ENCODE data around the gene PLEKHA6. TPM values are rescaled to one million over a fixed set of nuclear protein-coding genes. Genes with fewer than 3 reads are reported as not detected.

PLEKHA6 gene
- total RNA-seq, 2 donors from 2014 or later: 14.1 to 19.8 TPM

DNA sequence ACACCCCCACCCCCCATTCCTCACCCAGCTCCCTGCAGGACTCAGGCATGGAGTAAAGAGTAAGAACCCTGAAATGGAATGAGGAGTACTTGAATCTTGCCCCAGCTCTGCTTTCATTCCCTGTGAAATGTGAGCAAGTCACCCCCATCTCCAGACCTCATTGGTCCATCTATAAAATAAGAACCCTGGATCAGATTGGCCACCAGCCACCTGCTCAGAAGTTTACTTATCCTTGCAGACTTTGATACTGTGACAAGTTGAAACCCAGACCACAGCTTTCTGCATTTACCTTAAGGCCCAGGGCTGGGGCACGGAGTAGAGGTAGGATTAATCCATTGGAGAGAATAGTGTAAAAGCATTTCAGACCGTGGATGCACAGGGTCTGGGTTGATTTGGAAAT, 165.6 kb downstream of the PLEKHA6 start:
- ATAC-seq (no peak), DNase-seq (no peak)
- intact Hi-C loops (cut with DNase I): no loop called here

DNA sequence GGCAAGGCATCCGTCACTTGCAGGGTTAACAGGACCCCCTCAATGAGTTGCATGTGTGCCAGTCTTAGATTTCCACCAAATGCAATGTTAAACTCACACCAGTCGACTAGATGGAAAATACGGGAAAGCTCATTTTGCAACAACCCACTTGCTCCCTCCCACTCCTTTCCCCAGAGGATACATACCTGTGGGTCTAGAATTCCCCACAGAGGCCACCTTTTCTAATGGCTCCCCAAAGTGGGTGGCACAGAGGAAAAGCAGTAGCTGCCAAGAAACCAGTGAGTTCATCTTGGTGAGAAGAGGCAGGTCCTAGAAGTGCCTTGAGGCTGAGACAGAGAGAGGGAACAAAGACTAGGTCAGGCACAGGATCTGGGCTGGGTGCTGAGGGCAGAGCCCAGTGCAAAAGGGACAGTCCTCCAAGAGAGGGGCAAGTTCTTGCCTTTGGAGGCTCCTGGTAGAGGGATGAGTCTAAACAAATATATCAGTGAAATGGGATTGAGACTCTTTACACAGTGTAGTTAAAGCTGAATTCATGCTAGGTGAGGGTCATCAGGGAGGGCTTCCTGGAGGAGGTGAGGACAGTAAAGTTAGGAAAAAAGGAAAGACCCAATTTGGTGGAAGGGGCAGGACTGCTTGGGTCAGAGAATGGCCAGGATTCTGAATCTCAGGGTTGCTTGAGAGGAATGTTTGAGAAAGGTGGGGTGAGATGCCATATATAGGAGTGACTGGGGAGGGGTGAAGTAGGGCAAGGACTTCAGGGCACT, 167.0 kb downstream of the PLEKHA6 start:
- intact Hi-C loops (cut with DNase I): no loop called here
- ATAC-seq (no peak), DNase-seq (no peak)

DNA sequence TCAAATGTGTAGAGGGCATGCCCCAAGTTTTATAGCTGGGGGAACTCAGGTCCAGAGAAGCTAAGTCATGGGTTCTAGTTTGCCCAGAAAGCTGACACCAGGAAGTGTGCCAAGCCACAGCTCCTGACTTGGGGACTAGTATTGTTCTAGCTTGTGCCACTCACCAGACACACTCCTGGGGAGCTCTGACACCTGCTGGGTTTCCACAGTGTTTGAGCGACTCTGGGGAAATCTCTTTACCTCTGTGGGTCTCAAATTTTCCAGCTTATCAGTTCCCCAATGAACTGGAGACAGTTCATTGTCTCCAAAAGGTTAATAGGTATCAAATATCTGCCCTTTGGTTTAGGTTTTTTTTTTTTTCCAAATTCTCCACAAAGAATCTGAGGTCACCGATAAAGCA, 167.7 kb downstream of the PLEKHA6 start:
- intact Hi-C loops (cut with DNase I): no loop called here
- DNase-seq (no peak), ATAC-seq (no peak)

DNA sequence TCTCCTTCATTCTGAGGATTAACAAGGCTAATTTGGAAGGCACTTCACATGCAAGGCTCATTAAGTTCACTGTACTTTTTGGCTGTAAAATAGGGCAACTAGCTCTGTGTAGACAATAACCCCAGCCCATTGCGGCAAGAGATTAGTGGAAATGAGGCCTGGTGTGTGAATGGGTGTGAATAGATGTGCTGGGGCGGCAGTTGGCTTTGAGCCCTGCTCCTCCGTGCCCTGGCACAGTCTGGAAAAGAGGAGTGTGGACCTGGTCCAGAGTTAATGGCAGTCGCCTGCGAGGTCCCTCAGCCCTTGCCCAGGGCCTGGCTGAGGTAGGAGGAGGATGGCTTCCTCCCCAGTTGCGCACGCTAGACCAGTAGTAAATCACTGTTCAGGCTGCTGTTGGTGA, 168.3 kb downstream of the PLEKHA6 start:
- ATAC-seq: no peak
- intact Hi-C loops (cut with DNase I): no loop called here
- DNase-seq: no peak

DNA sequence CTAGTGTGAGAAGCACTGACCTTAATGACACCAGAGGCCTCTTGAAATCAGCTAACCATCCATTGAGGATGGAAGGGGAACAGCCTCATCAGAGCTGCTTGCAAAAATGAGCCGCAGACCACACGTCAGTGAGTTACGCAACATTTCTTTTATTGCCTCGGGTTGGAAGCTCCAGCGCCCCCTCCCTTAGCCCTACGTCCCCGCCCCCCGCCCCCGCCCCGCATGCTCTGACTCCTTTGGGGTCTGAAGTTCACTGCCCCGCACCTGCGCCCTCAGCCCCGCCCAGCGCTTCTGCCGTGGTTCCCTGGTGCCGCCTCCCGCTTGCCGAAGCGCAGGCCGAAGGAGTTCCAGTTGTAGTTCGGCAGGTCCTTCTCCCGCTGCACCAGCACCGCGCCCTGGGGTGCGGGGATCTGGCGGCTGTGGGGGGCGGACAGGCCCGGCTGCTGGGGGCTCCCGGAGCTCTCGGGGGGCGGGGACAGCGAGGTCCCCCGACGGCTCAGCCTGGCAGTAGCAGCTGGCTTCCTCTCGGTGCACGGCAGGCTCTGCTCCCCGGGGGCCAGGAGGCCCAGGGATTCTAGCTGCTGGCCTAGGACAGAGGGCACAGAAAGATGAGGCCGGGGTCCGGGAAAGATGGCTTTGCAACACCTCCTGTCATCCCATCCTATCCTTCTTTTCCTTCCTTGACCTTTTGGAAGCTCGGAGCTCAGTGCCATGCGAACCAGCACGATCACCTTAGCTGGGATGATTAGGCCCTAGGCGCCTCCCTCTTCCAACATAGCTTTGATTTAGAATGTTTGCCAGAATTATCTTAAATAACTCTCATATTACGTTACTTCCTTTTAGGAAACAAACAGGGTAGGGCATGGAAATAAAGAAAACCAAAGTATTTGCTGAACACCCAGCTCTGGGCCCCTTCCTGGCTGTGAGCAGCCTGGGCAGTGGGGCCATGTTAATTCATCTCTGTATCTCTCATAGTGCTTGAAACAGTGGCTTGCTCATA, 169.2 kb downstream of the PLEKHA6 start:
- intact Hi-C loops (cut with DNase I): no loop called here
- DNase-seq (peak; percentile 24), ATAC-seq (peak; percentile 41 to 72)

DNA sequence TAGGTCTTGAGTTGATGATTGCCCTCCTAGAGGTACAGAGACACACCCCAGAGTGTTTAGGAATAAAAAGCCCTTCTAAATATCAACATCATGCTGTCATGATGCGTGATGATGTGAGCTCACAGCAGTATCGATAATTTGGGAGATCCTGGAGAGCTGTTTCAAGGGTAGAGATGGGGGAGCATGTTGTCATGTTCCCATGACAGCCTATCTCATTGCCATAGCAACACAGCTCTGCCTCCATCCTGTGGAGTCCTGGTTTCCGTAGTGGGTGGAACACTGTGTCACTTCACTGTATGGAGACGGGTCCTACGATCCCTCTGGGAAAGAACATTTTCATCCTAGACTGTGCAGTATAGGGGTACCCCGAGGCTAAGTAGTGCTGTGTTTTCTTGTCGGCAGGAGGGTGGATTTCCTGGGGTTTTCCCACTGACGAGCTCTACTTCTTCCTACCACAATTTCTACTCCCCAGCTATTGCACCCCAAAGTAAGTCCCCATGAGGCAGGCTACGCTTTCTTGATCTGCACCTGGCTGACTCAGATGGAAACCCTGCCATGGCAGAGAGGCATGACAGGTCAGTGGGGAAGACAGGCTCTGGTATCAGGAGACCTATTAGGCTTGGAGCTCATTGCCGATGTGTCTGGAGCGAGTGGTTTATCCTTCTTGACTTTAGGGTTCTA, 170.6 kb downstream of the PLEKHA6 start:
- intact Hi-C loops (cut with DNase I): no loop called here
- no peak for DNase-seq
- no peak for ATAC-seq

DNA sequence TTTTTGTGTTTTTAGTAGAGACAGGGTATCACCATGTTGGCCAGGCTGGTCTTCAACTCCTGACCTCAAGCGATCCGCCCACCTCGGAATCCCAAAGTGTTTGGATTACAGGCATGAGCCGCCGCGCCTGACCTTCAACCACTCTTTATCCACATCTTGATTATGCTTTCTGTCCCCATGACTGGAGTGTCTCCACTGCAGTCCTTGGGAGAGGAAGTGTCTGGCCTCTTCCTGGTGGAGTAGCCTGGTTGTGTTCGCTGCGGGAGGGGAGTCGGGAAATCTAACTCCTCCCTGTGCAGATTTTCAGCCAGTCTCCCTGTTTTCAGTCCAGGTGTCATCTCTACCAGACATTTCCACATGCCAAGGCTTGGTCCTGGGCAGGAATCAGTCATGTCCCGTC, 173.1 kb downstream of the PLEKHA6 start:
- ATAC-seq (no peak), DNase-seq (no peak)
- intact Hi-C loops (cut with DNase I): no loop called here

DNA sequence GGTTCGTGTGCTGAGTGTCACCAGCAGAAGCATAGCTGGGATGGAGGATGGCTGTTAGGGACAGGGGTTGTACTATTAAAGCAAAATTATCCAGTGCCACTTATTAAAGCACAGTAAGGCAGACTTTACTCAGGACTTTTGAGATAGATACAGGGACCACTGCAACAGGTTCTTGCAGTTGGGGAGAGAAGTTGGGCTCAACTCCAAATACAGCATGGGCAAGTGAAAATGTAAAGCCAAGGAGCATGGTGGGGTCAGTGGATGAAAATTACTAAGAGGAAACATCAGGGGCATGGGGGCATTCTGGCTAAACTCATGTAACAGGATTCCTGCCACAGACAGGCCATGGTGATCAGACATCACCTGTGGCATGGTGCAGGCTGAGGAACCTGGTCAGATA, 178.6 kb downstream of the PLEKHA6 start:
- DNase-seq (no peak), ATAC-seq (no peak)
- intact Hi-C loops (cut with DNase I): no loop called here

DNA sequence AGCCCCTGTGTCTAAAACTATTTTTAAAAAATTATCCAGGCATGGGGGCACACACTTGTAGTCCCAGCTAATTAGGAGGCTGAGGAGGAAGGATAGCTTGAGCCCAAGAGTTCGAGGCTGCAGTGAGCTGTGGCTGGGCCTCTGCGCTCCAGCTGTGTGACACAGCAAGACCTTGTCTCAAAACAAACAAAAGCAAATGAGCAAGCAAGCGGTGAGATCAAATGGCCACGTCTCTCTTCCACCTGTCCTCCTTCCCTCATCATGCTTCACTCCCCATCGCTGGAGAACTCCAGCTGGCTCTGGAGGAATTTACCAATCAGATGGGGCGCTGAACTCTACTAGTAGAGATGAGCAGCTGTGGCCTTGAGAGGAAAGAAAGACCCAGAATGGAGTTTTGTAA, 179.6 kb downstream of the PLEKHA6 start:
- intact Hi-C loops (cut with DNase I): no loop called here
- no peak for ATAC-seq
- no peak for DNase-seq

DNA sequence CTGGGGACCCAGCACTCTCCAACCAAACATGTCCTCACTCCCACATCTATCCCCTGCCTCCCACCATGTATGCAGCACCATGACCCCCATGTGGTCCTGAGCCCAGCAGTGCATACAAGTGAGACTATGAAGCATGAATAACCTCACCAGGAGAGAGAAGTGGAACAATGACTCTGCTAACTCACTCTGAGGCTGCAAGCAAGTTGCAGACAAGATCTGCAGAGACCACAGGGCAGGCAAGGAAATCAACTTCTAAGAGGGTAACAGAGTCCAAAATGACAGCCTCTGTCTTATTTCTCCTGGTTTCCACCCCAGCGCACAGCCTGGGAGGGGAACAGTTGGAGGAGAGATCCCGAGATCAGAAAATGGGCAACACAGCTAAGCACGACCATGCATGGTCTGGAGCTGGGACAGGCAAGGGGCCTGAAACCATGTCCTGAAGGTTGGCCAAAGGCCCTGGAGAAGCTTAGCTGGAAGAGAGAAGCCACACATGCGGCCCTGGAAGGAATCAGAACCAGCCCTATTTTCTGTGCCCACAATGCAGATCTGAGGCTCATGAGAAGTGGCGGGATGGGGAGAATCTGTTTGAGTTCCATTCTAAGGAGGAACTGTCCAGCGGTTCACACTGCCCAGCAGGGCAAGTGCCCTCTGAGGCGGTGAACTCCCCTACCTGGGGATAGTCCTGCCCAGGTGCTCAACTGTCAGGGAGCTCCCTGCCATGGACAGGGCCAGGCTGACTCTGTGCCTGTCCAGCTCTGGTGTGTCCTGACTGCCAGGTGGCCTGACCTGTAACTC, 181.0 kb downstream of the PLEKHA6 start:
- ATAC-seq: no peak
- no peak for DNase-seq
- intact Hi-C loops (cut with DNase I): no loop called here

DNA sequence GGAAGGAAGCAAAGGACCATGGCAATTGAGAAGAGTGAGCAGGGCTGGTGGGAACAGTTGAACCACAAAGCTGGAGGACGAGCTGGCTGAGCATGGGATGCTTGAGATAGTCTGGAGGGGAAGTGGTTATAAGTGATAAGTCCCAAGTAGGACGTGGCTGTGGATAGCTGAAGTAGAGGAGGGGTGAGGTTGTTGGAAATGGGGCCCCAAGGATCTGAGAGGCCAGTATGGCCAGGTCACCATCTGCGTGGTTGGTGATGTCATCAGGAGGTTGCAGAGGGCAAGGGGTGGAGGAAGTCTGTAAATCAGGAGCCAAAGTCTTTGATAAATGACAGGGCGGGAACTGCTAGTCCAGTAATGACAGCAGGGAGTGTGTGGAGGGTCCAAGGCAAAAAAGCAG, 182.6 kb downstream of the PLEKHA6 start:
- DNase-seq (no peak), ATAC-seq (no peak)
- intact Hi-C loops (cut with DNase I): no loop called here

DNA sequence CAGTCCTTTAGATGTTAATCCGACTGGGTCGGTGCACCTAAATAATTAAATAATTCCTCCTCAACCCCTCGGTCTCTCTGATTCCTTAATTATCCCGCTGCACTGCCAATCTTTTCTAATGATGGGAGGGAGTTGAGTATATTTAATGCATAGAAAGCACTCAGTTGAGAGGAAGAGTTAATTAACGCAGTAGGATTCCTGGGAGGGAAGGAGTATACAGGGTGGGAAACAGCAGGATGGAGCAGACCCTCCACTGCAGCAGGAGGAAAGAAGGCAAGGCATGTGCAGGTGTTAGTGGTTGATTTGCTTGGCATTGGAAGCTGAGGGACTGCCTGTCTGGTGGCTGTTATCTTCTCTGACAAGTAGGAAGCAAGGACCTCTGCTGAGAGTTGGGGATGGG, 183.7 kb downstream of the PLEKHA6 start:
- no peak for DNase-seq
- intact Hi-C loops (cut with DNase I): no loop called here
- no peak for ATAC-seq

DNA sequence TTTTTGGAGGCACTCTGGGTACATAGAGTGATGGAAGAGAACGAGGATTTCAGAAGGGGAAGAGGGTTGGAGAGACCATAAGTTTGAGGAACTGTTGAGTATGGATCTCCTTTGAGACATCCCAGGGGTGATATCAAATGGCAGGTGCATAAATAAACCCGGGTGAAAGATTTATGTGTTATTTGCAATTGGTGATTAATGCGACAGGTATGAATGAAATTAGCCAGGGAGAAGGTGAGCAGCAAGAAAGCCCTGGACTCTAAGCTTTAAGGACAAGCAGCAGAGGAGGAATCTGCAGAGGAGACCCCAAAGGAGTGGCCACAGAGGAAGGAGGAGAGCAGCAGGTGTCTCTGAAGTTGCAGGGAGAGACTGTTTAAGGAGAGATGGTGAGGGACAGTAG, 184.8 kb downstream of the PLEKHA6 start:
- intact Hi-C loops (cut with DNase I): no loop called here
- DNase-seq: no peak
- ATAC-seq: no peak

DNA sequence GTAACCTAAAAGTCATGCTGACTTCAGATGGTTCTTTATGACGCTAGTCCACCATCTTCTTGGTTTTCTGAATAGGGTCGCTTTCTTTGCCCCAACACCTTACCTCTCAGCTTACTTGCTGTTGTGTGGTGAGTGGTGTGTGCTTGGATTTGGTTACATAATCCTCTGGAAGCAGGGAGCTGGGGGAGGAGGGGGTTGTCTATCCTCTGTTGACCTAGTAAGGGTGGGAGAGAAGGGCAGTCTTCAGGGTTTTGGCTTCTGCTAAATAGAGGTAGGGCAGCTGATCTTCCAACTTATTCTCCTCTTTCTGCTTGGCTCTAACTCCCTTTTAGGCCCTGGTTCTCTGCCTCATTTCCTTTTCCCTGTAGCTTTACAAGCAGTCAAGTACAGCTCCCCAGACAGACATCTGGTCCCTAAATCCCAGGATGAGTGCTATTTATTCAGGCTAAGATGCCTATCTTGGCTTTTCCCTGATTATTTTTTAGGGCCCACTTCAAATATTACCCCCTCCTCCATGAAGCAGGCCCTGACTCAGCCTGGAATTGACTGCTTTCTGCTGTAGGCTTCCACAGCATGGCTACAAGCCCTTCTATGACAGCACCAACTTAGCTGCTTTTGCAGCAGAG, 187.2 kb downstream of the PLEKHA6 start:
- DNase-seq: no peak
- intact Hi-C loops (cut with DNase I): no loop called here
- no peak for ATAC-seq

DNA sequence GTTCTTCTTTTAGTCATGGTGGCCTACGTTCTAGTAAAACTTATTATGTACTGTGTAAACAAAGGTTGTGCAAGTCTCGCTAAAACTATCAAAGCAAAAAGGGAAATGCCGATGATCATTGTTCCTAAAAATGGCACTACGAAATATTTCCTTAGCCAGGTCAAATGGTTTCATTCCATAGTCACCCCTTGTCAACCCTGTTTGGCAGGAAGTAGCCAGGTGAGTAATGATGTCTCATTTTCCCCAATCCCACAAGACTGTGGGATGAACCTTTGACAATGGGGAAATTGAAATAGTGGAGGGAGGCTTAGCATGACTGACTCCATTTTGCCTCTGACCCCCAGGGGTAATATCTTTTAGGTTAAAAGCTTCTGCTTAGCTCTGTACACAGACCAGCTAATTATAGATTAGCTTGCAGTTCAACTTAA, 188.0 kb downstream of the PLEKHA6 start:
- intact Hi-C loops (cut with DNase I): no loop called here
- DNase-seq: no peak
- no peak for ATAC-seq

DNA sequence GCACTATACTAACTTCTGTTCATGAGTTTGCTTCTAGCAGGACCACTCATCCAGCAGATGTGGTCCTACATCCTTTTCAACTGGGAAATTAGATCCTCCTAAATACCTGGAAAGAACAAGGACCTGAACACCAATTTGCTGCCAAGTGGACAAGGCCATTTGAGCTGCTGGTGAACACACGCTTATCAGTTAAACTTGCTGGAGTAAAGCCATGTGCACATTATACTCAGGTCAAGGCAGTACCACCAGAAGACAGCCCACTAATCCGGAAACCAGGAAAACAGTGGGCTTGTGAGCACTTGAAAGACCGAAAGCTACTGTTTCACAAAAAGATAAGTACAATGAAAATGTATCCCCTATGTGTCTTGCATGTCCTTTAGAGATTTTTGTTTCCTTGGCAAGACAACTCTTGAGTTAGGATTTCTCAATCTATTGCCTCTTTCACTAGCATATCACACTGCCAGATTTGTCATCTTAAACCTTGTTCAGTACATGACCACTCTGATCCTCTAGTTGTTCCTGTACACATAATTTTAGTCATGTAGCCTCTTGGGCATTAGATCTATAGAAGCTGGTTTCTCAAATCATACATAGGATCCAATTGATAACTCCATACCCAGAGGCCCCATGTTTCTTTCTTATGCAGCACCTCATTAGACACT, 189.1 kb downstream of the PLEKHA6 start:
- no peak for ATAC-seq
- no peak for DNase-seq
- intact Hi-C loops (cut with DNase I): no loop called here

DNA sequence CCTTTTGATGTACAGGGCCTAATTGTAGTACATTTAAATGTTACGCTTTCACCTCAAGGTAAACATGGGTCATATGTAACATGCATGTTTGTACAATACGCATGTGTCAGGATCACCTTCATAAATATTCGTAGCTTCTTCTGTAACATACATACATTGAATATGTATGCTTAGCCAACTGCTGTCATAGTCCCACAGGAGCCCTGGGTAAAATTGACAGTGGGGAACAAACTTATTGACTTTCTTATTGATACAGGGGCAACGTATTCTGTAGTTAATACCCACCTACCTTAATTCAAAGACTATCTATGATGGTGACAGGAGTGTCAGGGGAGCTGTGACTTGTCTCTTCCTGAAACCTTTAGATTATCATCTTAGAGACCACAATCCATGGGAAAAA, 189.9 kb downstream of the PLEKHA6 start:
- ATAC-seq (no peak), DNase-seq (no peak)
- intact Hi-C loops (cut with DNase I): no loop called here

Data from left cardiac atrium (tissue), 4 donors.